NCI-H2171 treated with DMSO at 0.1 percent for 48 hours (cell line): Measurements from ENCODE around the gene LRMDA.

Experiments
- DNase-seq: peaks from one replicate; lab custom pipeline; 2025; lab: John Stamatoyannopoulos, UW

The LRMDA gene

GRCh38 chr10:76270464-76270863, 839.0 kb downstream of the LRMDA start:
- no peak for DNase-seq

- no peak for DNase-seq
Observed at GRCh38 chr10:76274933-76275332, 843.5 kb downstream of the LRMDA start.

- DNase-seq: no peak
Observed at GRCh38 chr10:76278811-76279460, 847.5 kb downstream of the LRMDA start.

GRCh38 chr10:76281659-76282058, 850.2 kb downstream of the LRMDA start:
- no peak for DNase-seq

DNA sequence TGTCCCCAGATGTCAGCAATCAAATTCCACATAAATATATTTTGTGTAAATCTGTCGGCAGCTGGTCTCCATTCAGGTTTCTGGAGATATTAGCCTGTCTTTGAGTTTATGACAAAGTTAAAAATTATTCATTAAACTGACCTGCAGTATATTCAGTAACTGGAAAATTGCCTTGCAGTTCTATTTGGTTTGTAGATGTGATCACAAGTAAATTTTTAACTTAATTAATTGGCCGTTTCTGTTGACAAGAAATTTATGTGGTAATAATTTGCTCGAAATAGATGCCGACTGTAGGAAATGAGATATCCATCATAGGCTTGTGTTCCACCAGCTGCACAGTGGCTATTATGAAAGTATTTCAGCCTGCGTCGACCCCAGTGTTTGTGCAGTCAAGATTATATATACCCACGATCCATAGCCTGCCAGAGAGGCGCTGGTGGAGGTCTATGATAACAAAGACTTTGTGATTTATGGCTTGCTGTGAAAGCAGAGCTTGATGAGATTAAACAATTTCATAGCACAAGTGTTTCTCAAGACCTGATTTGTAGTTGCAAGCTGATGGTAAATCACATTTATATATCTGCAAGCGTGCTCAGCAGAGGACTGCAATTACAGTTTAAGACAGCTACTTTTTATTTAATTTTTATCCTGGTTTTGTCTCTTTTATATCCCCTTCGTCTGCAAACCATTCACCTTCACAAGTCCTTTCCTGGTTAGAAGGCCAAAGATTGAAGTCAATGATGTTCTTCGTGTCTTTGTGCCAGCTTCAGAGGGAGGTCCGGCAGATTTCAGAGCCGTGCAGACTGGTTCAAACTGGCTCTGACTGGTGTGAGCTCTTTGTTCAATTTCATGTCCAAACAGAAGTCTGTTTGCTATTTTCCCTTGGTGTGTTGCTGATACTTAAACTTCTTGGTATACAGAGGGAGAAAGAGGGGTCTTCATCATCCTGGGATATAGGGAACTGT, 850.9 kb downstream of the LRMDA start:
- DNase-seq: no peak

DNA sequence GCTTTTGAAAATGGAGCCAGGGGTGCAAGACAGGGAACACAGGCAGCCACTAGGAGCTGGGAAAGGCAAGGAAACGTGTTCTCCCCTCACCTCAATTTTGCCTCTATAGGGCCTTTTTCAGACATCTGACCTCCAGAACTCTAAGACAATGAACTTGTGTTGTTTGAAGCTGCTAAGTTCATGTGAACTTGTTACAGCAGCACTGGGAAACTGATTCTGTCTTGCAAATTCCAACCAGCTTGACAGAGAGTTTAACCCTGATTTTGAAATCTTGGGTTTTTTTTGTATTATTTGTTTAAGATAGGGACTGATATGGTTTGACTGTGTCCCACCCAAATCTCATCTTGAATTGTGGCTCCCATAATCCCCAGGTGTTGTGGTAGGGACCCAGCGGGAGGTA, 852.9 kb downstream of the LRMDA start:
- DNase-seq: no peak

- DNase-seq: no peak
Observed at GRCh38 chr10:76285012-76285411, 853.6 kb downstream of the LRMDA start.

DNA sequence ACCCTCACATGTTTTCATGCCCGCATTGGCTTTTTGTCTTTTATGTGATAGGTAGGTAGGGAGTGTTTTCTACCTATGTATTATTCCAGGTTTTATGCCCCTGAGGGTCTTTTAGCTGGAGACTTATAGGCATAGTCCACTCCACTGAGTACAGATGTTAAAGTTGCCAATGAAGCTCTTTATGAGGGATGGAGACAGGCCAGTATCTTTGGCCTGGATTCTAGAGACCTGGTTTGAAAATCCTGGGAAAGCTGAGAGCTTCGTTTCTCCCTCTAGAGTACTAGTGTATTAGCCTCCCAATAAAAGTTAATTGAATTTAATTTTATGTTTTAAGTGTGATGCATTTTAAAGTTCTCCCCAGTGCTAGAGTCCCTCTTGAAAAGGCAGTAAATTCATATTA, 854.1 kb downstream of the LRMDA start:
- no peak for DNase-seq

- no peak for DNase-seq
Observed at GRCh38 chr10:76286536-76286935, 855.1 kb downstream of the LRMDA start.

- DNase-seq: no peak
Observed at GRCh38 chr10:76287856-76288255, 856.4 kb downstream of the LRMDA start.

GRCh38 chr10:76291175-76291574, 859.8 kb downstream of the LRMDA start:
- DNase-seq: no peak

DNA sequence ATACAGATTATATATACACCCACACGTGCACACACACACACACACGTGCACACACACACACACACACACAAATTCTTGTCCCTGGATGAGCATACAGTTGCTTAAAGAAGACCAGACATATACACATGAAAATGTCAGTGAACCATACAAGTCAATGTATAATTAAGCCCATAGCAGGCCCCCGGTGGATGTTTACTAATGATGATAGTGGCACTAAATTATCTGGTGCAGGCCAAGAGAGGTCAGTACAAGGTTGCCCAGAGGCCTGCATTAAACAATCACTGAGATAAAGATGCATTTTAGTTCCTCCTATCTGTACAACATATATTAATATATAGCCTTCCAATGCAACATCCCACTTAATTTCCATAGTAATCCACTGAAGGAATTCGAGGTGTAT, 860.5 kb downstream of the LRMDA start:
- no peak for DNase-seq

GRCh38 chr10:76296957-76297356, 865.5 kb downstream of the LRMDA start:
- no peak for DNase-seq

DNA sequence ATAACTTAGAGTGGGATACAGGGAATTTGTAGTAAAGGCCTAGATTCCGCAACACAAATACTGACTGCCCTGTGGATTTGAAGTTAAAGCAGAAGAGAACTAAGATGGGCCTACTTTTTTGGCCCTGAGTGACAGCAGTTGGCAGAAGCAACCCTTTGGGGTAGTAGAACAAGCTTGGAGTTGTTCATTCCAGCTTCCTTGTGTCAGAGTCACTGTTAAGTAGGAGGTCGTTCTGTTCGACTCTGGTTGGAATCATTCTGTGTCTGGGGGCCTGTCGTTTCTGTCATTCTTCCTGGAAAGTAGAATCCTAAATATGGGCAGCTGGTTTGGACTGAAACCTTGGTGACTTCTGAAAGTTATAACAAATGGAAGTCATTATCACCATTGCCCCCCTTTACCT, 865.9 kb downstream of the LRMDA start:
- no peak for DNase-seq

GRCh38 chr10:76297780-76298281, 866.4 kb downstream of the LRMDA start:
- no peak for DNase-seq

DNA sequence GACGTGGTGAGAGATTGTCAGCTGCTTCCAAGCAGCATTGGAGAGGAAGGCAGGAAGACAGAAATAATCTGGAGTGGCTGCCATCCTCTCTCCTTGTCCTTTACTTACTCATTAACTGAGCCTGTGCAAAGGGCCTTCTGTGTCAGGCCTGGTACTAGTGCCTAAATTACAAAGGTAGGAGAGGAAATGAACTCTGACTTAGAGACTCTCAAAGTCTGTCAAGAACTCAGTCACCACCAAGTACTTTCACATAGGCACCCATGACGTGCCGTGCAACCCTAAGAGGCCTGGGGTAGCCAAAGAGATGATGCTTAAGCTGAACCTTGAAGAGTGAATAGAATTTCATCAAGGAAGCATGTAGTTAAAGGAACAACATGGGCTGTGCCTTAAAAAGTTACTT, 866.9 kb downstream of the LRMDA start:
- no peak for DNase-seq

GRCh38 chr10:76299501-76299900, 868.1 kb downstream of the LRMDA start:
- DNase-seq: no peak

DNA sequence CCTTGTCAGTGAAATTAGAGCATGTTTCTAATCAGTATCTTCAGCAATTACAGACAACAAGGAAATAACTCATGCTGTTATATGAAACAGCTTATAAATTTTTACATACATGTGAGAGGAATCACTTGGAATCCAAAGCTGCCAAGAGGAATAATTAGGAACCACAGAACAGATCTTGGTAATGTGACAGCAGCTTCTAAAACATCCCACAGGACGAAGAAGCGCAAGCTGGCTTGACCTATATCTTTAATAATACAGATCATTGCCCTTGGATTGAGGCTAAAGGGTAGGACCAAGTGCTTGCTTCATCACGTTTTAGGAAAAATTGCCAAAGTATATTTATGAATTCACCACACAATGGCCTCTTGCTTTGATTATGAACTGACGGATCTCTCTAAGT, 869.8 kb downstream of the LRMDA start:
- DNase-seq: no peak

- no peak for DNase-seq
Observed at GRCh38 chr10:76301950-76302349, 870.5 kb downstream of the LRMDA start.

GRCh38 chr10:76302481-76302880, 871.1 kb downstream of the LRMDA start:
- DNase-seq: no peak

DNA sequence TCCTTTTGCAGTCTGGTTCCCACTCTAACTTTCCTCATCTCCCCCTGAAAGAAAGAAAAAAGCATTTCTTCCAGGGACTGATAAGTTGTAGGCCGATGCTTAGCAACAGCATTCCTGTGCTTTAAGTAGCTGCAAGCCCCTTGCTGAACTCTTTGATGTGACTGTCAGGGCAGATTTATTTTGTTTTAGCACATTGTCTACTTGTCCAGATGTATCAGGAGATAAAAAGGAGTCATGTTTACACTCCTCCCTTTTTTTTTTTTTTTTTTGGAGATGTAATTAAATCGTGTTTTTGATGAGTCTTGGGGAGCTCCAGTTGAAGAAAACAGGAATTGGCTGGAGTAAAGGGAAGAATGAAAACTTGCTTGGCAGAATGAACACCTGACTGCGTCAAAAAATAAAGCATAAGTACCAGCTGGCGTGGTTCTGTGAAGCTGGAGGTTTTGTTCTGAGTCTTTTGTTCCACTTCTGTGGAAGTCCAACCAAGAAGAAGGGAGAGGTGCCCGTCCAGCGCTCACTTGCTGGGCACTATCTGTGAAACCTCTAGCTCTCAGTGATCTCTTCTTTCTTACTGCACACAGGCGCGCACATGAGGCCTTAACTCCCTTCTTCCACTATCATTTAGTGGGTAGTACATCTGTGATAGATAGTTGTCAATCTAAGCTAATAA, 871.7 kb downstream of the LRMDA start:
- peak; percentile 22 for DNase-seq

DNA sequence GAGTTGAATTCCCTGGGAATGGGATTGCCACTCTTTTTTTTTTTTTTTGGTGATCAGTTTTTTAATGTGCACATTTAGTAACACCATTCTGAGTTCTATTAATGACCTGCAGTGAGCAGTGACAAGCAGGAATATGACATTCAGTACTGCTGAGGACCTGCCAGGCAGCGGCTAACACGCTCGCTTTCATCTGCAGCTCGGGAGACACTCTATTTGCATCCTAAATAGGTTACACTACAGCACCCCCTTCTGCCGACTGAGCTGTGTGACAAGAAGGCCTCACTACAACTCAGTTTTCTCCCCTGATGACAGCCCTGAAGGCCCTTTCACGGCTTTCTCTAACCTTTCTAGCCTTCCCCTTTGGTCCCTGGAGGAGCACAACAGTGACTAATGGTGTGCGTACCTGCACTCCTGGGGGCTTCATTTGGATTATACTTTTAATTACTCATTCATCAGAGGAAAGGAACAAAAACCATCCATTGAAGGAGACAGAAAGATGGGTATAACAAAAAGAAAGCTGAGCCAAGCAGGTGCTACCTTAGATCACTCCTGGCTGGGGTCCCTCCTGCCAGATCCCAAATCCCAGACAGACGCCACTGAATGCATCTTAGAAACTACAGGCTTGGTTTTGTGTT, 872.4 kb downstream of the LRMDA start:
- DNase-seq: peak; percentile 65
